Activated CD4-positive, alpha-beta T cell treated with anti-CD3 and anti-CD28 coated beads, Interleukin-2, amount 10 ng/mL, durations not matched to agents 24 days and 14 days (primary cell): ENCODE measurements around the gene DNAH6. TPM values are rescaled to one million over a fixed set of nuclear protein-coding genes. Genes with fewer than 3 reads are reported as not detected.
"Not testable (repeated sequence)": the region's sequence is repeated elsewhere in the genome, so short reads cannot be mapped to it uniquely, and the experiment has no call there.

ENCODE experiments used
- DNase-seq: peaks from one replicate; pipeline ENCODE4 v3.0.0; 2022
- H3K27ac Mint-ChIP-seq: one replicate; pipeline ENCODE4 v1.8.0; 2022; ENCODE audit warnings: mild to moderate bottlenecking, mixed read lengths
- H3K27me3 Mint-ChIP-seq: one replicate; pipeline ENCODE4 v1.8.0; 2022; ENCODE audit warnings: mixed read lengths
- H3K36me3 Mint-ChIP-seq: one replicate; pipeline ENCODE4 v1.8.0; 2022; ENCODE audit warnings: low read depth, mild to moderate bottlenecking, mixed read lengths
- H3K4me1 Mint-ChIP-seq: one replicate; pipeline ENCODE4 v1.8.0; 2021; ENCODE audit warnings: mixed read lengths
- H3K4me3 Mint-ChIP-seq: one replicate; pipeline ENCODE4 v1.8.0; 2022; ENCODE audit warnings: mild to moderate bottlenecking, moderate library complexity, mixed read lengths
- H3K9me3 Mint-ChIP-seq: one replicate; pipeline ENCODE4 v1.8.0; 2021; ENCODE audit warnings: mixed read lengths
- intact Hi-C: fragments of 100-400 bp; cut with micrococcal nuclease; formaldehyde crosslinking; loops from one replicate; pipeline ENCODE4 v1.15.1; 2023
- total RNA-seq: library from RNA; stranded (reverse); gene quantifications from 2 replicates; pipeline ENCODE4 v1.2.3, GENCODE V29; 2022

Gene DNAH6
- total RNA-seq, 1 donor from 2014 or later: 0.23 TPM

DNA sequence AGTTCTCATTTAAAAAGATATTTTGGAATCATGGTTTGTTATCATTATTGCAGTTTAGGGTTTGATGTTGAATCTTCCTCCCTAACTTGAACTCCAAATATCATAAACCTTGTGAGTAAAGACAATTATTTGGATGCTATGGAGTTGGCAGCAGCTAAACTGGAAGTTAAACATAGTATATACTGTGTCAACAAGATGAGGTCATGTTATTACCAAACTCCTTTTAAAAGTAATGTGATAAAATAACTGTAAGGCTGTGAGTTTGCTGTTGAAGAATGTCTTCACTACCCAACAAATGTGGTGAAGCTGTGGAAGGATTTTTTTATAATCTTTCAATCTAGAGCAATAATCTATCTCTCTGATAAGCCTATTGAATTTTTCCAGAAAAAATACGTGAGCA lies 16.0 kb downstream of the DNAH6 start:
- intact Hi-C loops: no loop called here

DNA sequence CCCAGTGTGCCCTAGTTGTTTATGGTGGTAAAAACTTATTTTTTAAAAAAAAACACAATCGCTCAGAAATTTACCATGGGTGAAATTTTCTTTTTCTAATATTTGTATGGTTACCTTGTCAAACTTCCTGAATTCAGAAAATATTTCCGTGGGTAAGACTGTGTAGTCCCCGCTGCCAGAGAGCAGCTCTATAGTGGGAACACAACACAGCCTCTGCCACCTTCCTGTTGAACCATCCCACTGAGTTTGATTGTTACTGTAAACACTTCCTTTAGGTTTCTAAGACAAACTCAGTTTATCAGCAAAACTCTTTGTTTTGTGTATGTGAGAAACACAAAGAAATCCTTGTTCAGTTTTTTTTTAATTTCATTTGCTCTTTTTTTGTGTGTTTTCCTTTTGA lies 17.9 kb downstream of the DNAH6 start:
- Mint-ChIP-seq H3K4me1 (peaks cover 2% of the 10 kb centered on the region), H3K27me3 (peaks cover 7% of the 10 kb centered on the region), H3K9me3 (no peaks in the 10 kb centered on the region), H3K36me3 (no peaks in the 10 kb centered on the region), H3K4me3 (no peak overlapping the region), H3K27ac (no peak overlapping the region)
- intact Hi-C loops: no loop called here
- no peak for DNase-seq

More for the DNA sequence above, 16.0 kb downstream of the DNAH6 start:
- Mint-ChIP-seq H3K27me3 (peaks cover 7% of the 10 kb centered on the region), H3K9me3 (no peaks in the 10 kb centered on the region), H3K27ac (no peak overlapping the region), H3K36me3 (no peaks in the 10 kb centered on the region), H3K4me1 (no peaks in the 10 kb centered on the region), H3K4me3 (no peak overlapping the region)
- DNase-seq: no peak

DNA sequence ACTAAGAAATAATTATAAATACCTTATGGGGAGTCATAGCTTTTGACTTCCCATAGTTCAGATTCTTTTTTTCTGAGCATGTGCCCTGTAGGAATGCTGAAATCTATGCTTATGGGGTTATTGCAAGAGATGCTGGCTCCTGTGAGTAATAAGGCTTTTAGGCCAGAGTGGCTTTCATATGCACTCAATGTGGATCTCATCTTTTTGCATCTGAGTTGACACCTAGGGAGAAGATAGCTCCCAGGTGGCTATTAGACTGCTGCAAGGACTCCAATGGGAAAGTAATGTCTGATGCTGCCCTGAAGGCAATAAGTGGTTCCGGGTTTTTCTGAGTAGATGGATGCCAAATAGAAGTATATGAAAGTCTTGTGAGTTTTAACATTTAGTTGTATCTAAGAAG lies 21.0 kb downstream of the DNAH6 start:
- Mint-ChIP-seq H3K4me3 (no peak overlapping the region), H3K27me3 (peaks cover 11% of the 10 kb centered on the region), H3K27ac (no peak overlapping the region), H3K36me3 (no peaks in the 10 kb centered on the region), H3K9me3 (no peaks in the 10 kb centered on the region), H3K4me1 (peaks cover 10% of the 10 kb centered on the region)
- intact Hi-C loops: no loop called here
- no peak for DNase-seq

- Mint-ChIP-seq H3K27ac (no peak overlapping the region), H3K4me1 (peaks cover 10% of the 10 kb centered on the region), H3K4me3 (no peak overlapping the region), H3K9me3 (no peaks in the 10 kb centered on the region), H3K36me3 (no peaks in the 10 kb centered on the region), H3K27me3 (peaks cover 10% of the 10 kb centered on the region)
- DNase-seq: no peak
- intact Hi-C loops: no loop called here
Measured at GRCh38 chr2:84539729-84540128, 23.4 kb downstream of the DNAH6 start.

DNA sequence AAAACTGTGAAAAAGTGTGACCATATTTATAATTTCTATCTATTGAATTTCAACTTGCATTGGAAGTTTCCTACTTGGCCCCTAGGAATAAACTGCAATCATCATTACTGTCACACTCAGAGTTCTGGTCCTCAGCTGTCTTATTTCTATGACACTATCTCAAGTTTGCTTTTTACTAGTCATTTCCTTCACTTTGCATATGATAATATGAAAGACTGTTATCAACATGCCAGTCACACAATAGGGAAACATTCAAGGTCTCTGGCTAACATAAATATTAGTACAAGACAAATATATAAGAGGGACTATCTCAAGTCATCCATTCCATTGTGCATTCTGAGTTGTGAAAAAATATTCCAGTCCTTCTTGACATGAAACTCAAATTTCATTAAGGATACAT lies 28.7 kb downstream of the DNAH6 start:
- Mint-ChIP-seq H3K4me3 (no peak overlapping the region), H3K36me3 (no peaks in the 10 kb centered on the region), H3K27me3 (peaks cover 6% of the 10 kb centered on the region), H3K9me3 (no peaks in the 10 kb centered on the region), H3K4me1 (peaks cover 3% of the 10 kb centered on the region), H3K27ac (no peak overlapping the region)
- intact Hi-C loops: no loop called here
- DNase-seq: no peak

DNA sequence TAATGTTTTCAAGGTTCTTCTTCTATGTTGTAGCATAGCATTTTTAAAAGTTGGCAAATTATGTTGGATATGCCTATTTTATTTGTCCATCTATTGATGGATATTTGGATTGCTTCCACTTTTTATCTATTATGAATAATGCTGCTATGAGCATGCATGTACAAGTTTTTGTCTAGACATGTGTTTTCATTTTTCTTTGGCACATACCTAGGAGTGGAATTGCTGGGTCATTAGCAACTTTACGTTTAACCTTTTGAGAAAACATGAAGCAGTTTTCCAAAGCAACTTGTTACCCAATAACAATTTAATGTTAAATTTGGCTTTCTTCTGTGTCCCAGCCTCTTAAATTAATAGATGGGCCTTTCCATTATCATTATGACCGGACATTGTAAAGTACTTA lies 30.3 kb downstream of the DNAH6 start:
- Mint-ChIP-seq H3K4me3 (no peak overlapping the region), H3K9me3 (no peaks in the 10 kb centered on the region), H3K27me3 (peaks cover 3% of the 10 kb centered on the region), H3K36me3 (no peaks in the 10 kb centered on the region), H3K27ac (no peak overlapping the region), H3K4me1 (no peaks in the 10 kb centered on the region)
- no peak for DNase-seq
- intact Hi-C loops: no loop called here

- Mint-ChIP-seq H3K9me3 (no peaks in the 10 kb centered on the region), H3K27ac (no peak overlapping the region), H3K4me3 (no peak overlapping the region), H3K36me3 (no peaks in the 10 kb centered on the region), H3K4me1 (no peaks in the 10 kb centered on the region), H3K27me3 (peaks cover 4% of the 10 kb centered on the region)
- DNase-seq: no peak
- intact Hi-C loops: no loop called here
Measured at GRCh38 chr2:84548303-84548702, 32.0 kb downstream of the DNAH6 start.

GRCh38 chr2:84550916-84551315 lies 34.6 kb downstream of the DNAH6 start:
- no peaks in the 10 kb centered on the region for H3K9me3 Mint-ChIP-seq
- H3K27me3 Mint-ChIP-seq: peaks cover 3% of the 10 kb centered on the region
- intact Hi-C loops: no loop called here
- no peak overlapping the region for H3K27ac Mint-ChIP-seq
- no peak overlapping the region for H3K4me3 Mint-ChIP-seq
- DNase-seq: no peak
- H3K36me3 Mint-ChIP-seq: no peaks in the 10 kb centered on the region
- no peaks in the 10 kb centered on the region for H3K4me1 Mint-ChIP-seq

GRCh38 chr2:84551526-84551925 lies 35.2 kb downstream of the DNAH6 start:
- intact Hi-C loops, DNase-seq, H3K4me3 Mint-ChIP-seq, H3K9me3 Mint-ChIP-seq, H3K27ac Mint-ChIP-seq, H3K4me1 Mint-ChIP-seq, H3K27me3 Mint-ChIP-seq, H3K36me3 Mint-ChIP-seq: not testable (repeated sequence)

DNA sequence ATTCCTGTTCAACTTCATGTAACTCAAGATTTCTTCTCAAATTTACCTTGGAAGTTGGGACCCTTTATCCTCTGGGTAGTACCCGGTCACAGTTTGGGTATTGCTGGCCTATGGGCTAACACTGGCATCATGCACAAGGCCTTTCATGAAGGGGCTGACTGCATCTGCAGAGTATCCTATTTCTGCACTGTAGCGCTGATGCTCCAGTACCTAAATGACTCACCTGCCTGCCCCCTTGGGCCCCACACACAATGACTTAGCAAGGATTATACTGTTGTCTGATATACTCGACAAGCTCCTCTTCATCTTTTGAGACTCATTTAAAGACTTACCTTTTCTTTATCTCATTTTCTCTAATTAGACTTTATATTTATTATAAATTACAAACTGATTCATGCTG lies 39.9 kb downstream of the DNAH6 start:
- H3K36me3 Mint-ChIP-seq: no peaks in the 10 kb centered on the region
- no peak overlapping the region for H3K4me3 Mint-ChIP-seq
- H3K4me1 Mint-ChIP-seq: no peaks in the 10 kb centered on the region
- H3K27me3 Mint-ChIP-seq: peaks cover 3% of the 10 kb centered on the region
- DNase-seq: no peak
- H3K27ac Mint-ChIP-seq: no peak overlapping the region
- H3K9me3 Mint-ChIP-seq: no peaks in the 10 kb centered on the region
- intact Hi-C loops: no loop called here

DNA sequence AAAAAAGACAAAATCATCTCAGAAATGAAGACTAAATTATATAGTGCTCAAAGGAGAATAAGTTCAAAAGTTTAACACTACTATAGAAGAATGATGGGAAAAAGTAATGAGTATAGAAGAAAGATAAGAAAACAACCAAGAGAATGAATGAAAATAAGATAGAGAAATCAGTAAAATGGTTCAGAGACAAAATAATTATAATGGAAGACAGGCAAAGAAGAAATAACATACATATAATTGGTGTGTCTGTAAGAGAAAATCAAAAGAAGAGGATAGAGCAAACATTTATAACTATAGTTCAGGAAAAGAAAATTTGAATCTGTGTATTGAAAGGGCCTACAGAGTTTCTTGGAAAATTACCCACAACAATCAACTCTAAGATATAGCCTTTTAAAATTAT lies 43.5 kb downstream of the DNAH6 start:
- no peaks in the 10 kb centered on the region for H3K4me1 Mint-ChIP-seq
- intact Hi-C loops: no loop called here
- DNase-seq: no peak
- no peak overlapping the region for H3K27ac Mint-ChIP-seq
- H3K4me3 Mint-ChIP-seq: no peak overlapping the region
- H3K27me3 Mint-ChIP-seq: no peaks in the 10 kb centered on the region
- H3K9me3 Mint-ChIP-seq: no peaks in the 10 kb centered on the region
- H3K36me3 Mint-ChIP-seq: no peaks in the 10 kb centered on the region

DNA sequence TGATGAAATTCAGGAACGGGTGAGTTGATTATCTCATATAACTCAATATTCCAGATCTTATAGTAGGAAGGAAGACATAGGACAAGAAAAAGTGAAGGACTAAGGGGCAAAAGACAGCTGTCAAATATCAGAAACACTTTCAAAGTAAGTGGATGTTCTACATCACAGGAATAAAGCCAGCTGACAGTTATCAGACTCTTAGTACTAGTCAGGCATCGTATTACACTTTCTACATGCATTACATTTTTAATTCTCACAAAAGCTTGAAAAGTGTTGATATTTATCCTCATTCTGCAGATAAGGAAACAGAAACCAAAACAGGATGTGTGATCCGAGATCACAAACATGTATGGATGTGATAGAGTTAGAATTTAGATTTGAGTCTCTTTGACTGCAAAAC lies 63.4 kb downstream of the DNAH6 start:
- intact Hi-C loops: no loop called here
- Mint-ChIP-seq H3K27ac (no peak overlapping the region), H3K4me3 (no peak overlapping the region), H3K9me3 (no peaks in the 10 kb centered on the region), H3K4me1 (peaks cover 9% of the 10 kb centered on the region), H3K36me3 (no peaks in the 10 kb centered on the region), H3K27me3 (no peaks in the 10 kb centered on the region)
- no peak for DNase-seq

GRCh38 chr2:84603911-84604310 lies 87.6 kb downstream of the DNAH6 start:
- intact Hi-C loops: no loop called here
- Mint-ChIP-seq H3K36me3 (no peaks in the 10 kb centered on the region), H3K4me1 (no peaks in the 10 kb centered on the region), H3K4me3 (no peak overlapping the region), H3K27ac (no peak overlapping the region), H3K9me3 (peaks cover 22% of the 10 kb centered on the region), H3K27me3 (peaks cover 7% of the 10 kb centered on the region)
- no peak for DNase-seq

GRCh38 chr2:84613082-84613481 lies 96.8 kb downstream of the DNAH6 start:
- no peaks in the 10 kb centered on the region for H3K36me3 Mint-ChIP-seq
- peaks cover 14% of the 10 kb centered on the region for H3K9me3 Mint-ChIP-seq
- DNase-seq: no peak
- peaks cover 4% of the 10 kb centered on the region for H3K27me3 Mint-ChIP-seq
- no peak overlapping the region for H3K27ac Mint-ChIP-seq
- H3K4me1 Mint-ChIP-seq: peaks cover 4% of the 10 kb centered on the region
- intact Hi-C loops: no loop called here
- no peak overlapping the region for H3K4me3 Mint-ChIP-seq

DNA sequence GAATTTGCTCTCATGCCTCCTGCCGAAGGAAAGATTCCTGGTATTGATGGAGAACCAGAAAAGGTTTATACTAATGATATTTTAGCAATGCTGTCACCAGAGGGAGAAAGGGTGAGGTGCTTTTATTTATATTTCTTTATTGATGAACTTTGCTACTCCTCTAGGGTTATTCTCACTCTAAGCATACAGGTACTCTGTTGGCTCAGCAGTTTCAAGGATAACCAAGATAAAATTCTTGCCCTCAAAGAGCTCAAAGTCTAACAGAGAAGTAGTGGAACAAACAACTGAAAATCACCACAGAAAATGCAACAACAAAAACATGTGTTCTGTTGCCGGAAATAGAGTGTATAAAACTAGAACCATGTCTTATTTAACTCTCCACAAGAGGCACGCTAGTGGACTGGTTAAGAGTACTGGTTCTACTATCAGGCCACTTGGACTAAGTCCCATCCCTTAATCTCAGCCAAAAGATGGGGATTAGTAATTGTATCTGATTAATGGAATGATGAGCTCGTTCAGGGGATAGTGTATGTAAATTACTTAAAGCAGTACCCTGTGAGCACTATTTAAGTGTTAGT lies 103.6 kb downstream of the DNAH6 start:
- DNase-seq: no peak
- Mint-ChIP-seq H3K4me1 (peaks cover 4% of the 10 kb centered on the region), H3K27ac (no peak overlapping the region), H3K27me3 (peaks cover 2% of the 10 kb centered on the region), H3K36me3 (no peaks in the 10 kb centered on the region), H3K9me3 (peaks cover 3% of the 10 kb centered on the region), H3K4me3 (no peak overlapping the region)
- intact Hi-C loops: no loop called here
